Spleen (tissue), 11 donors: ENCODE measurements around the gene NEU3. TPM values are rescaled to one million over a fixed set of nuclear protein-coding genes. Genes with fewer than 3 reads are reported as not detected.
A peak's percentile ranks its signal among the peaks of the same experiment; 100 is the strongest.

Experiments used
- DNase-seq: peaks from one replicate; pipeline ENCODE4 v3.0.0-alpha.2; 2020
- H3K27ac ChIP-seq, 8 donors: fragments of 200-600 bp; sonication (generic) in 7 of 8; 1 replicate in 4 of 8; 2 replicates in 4 of 8; pipeline versions ENCODE4 v1.5.0 to v1.8.0; 2016 to 2021; ENCODE audit warnings: inconsistent platforms in 4 of 8, mild to moderate bottlenecking in 4 of 8, moderate library complexity in 1 of 8
- H3K27me3 ChIP-seq, 7 donors: fragments of 200-600 bp; sonication (generic) in 6 of 7; replicated peaks in 1 of 7; 1 replicate in 4 of 7; 2 replicates in 3 of 7; pipeline versions ENCODE4 v1.5.0 to v1.8.0; 2016 to 2021; ENCODE audit warnings: inconsistent platforms in 3 of 7, mild to moderate bottlenecking in 1 of 7
- H3K36me3 ChIP-seq, 6 donors: fragments of 200-600 bp; sonication (generic) in 5 of 6; 1 replicate in 4 of 6; 2 replicates in 2 of 6; pipeline versions ENCODE4 v1.5.0 to v1.8.0; 2016 to 2021; ENCODE audit warnings: inconsistent platforms in 2 of 6
- H3K4me1 ChIP-seq, 6 donors: fragments of 200-600 bp; sonication (generic) in 5 of 6; 1 replicate in 3 of 6; 2 replicates in 3 of 6; pipeline versions ENCODE4 v1.5.0 to v1.8.0; 2016 to 2021; ENCODE audit warnings: inconsistent platforms in 3 of 6
- H3K4me3 ChIP-seq, 8 donors: fragments of 200-600 bp; sonication (generic) in 7 of 8; 1 replicate in 4 of 8; 2 replicates in 4 of 8; pipeline versions ENCODE4 v1.5.0 to v1.8.0; 2016 to 2021; ENCODE audit warnings: inconsistent platforms in 4 of 8, mild to moderate bottlenecking in 4 of 8, moderate library complexity in 2 of 8
- H3K9me3 ChIP-seq, 8 donors: fragments of 200-600 bp; sonication (generic) in 7 of 8; 1 replicate in 4 of 8; 2 replicates in 4 of 8; pipeline versions ENCODE4 v1.5.0 to v1.8.0; 2016 to 2021; ENCODE audit warnings: inconsistent platforms in 4 of 8
- CTCF ChIP-seq, 11 experiments: fragments of 200-600 bp in 7 of 11; fragments of 450-650 bp in 4 of 11; sonication (generic) in 4 of 11; IDR thresholded peaks in 8 of 11; conservative IDR thresholded peaks in 3 of 11; 1 replicate in 7 of 11; 2 replicates in 4 of 11; pipeline versions ENCODE4 v1.4.0 to v1.8.0; 2016 to 2021; ENCODE audit warnings: antibody characterized with exemption in 11 of 11, inconsistent platforms in 4 of 11, mild to moderate bottlenecking in 1 of 11
- POLR2A ChIP-seq, 3 donors: fragments of 450-650 bp; IDR thresholded peaks; one replicate each; pipeline ENCODE4 v1.5.1; 2017; ENCODE audit warnings: antibody characterized with exemption in 3 of 3, mild to moderate bottlenecking in 1 of 3
- POLR2AphosphoS5 ChIP-seq, 3 donors: sonication (generic); formaldehyde crosslinking; IDR thresholded peaks; one replicate each; pipeline ENCODE4 v1.5.1; 2017; ENCODE audit warnings: antibody characterized with exemption in 3 of 3
- WGBS, 5 donors: extraction: QIAGEN DNeasy Blood & Tissue Kit in 3 of 5; methylation state at CpG; one replicate each; pipeline versions ENCODE4 v1.1.5 to v1.1.7; 2013 to 2018; 5-methylcytosine and 5-hydroxymethylcytosine counted together
- intact Hi-C: fragments of 100-400 bp; cut with DNase I; formaldehyde crosslinking; loops from one replicate; pipeline ENCODE4 v1.15.0; 2023; ENCODE audit warnings: low total_unique reads
- polyA plus RNA-seq, 3 donors: library from polyadenylated mRNA; stranded (reverse); fragments of 200-250 nt; gene quantifications; one replicate each; pipeline ENCODE4 v1.2.1, GENCODE V29; 2013
- total RNA-seq, 7 donors: library from RNA; depleted of rRNA in 3 of 7; stranded (reverse); fragments of >200 nt in 3 of 7; fragmentation: NEBNext Ultra II Directional in 4 of 7; extraction: Animal tissue kit (Norgen Biotek cat#: 25700) in 4 of 7; gene quantifications; one replicate each; pipeline versions ENCODE4 v1.1.0 to v1.2.1, GENCODE V29; 2016 to 2021
- donor health status: healthy with polysubstance abuse.
- donor health status: DM: no; HTN: no; CAD: no; lungs with moderate emphysema.
- donor health status: DM: no; HTN: no; CAD: no.
- donor health status: Bipolar disorder and iron deficiency.
- donor health status: healthy.
- donor health status: DM: no; HTN: no; CAD: no.
- donor health status: DM: yes; HTN: yes; CAD: no.

Gene NEU3
- total and polyA plus RNA-seq, 10 donors, result 2.8 to 14.9 (median 13.3) TPM

GRCh38 chr11:75028321-75028720 is 39.6 kb downstream of the NEU3 start:
- no peak overlapping the region for H3K4me3 ChIP-seq
- intact Hi-C loops, result loop anchor here (10.0 kb wide), 1 partner anchor 106 kb away; no protein-coding TSS in a partner anchor

GRCh38 chr11:75028724-75029123 is 40.0 kb downstream of the NEU3 start:
- Histone ChIP-seq H3K27me3 (no peaks in the 10 kb centered on the region), H3K9me3 (no peaks in the 10 kb centered on the region), H3K36me3 (no peaks in the 10 kb centered on the region), H3K27ac (no peak overlapping the region), H3K4me3 (no peak overlapping the region), H3K4me1 (peaks cover 0 to 10% (median 0%) of the 10 kb centered on the region in 6 donors)
- no peak for DNase-seq
- intact Hi-C loops, result loop anchor here (10.0 kb wide), 1 partner anchor 106 kb away; no protein-coding TSS in a partner anchor
- TF ChIP-seq POLR2A (IDR thresholded peaks at IDR 0.05) (no peak), POLR2AphosphoS5 (IDR thresholded peaks at IDR 0.05) (no peak), CTCF (IDR thresholded peaks at IDR 0.05 in 8 of 11, conservative IDR thresholded peaks at IDR 0.05 in 3 of 11) (no peak)
- 43 to 71% (median 65%) methylated on average over 2 of the region's 2 CpGs for WGBS, 5 donors

More at GRCh38 chr11:75028321-75028720, 39.6 kb downstream of the NEU3 start:
- no peak for TF ChIP-seq POLR2A (IDR thresholded peaks at IDR 0.05)
- TF ChIP-seq POLR2AphosphoS5 (IDR thresholded peaks at IDR 0.05), result no peak
- DNase-seq, result no peak
- Histone ChIP-seq H3K9me3 (no peaks in the 10 kb centered on the region), H3K27ac (no peak overlapping the region), H3K4me1 (peaks cover 0 to 10% (median 0%) of the 10 kb centered on the region in 6 donors), H3K27me3 (no peaks in the 10 kb centered on the region), H3K36me3 (no peaks in the 10 kb centered on the region)

DNA sequence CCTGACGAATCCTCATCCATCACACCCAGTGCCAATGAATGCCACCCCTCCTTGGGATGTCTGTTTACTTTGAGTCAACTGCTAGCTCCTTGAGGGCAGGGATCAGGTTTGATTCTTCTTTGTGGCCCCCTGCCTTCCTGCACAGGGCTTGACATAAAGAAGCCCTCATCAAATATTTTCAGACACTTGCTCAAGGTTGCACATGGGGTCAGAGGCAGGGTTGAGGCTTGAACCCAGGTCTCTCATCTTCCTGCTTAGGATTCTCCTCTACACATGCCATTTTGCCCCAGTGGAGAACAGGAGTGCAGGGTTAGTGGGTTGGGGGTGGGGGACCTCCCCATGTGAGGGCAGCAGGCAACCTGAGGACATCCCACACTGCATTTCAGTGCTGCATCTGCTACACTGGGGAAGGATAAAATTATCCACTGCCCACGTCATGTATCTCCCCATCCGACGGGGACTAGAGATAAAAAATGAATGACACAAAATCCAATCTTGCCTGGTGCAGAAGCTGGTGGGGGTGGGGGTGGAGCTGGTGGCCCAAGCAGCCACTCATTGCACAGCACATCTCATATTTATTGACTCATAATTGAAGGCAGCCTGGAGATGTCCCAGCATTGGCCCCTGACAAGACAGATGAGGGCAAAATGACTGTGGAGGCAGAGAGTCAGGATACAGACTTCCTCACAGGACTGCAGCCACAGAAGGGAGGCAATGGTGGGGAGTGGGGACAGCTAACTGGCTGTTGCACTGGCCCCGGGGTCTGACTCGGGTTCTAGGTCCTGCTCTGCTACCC is 41.3 kb downstream of the NEU3 start:
- no peak overlapping the region for H3K4me3 ChIP-seq
- TF ChIP-seq CTCF (IDR thresholded peaks at IDR 0.05 in 8 of 11, conservative IDR thresholded peaks at IDR 0.05 in 3 of 11) (no peak), POLR2A (IDR thresholded peaks at IDR 0.05) (no peak), POLR2AphosphoS5 (IDR thresholded peaks at IDR 0.05) (no peak)
- no peak overlapping the region for H3K27ac ChIP-seq
- no peaks in the 10 kb centered on the region for H3K36me3 ChIP-seq
- no peak for DNase-seq
- H3K27me3 ChIP-seq, result no peaks in the 10 kb centered on the region
- 82 to 90% (median 84%) methylated on average over 6 of the region's 6 CpGs for WGBS, 5 donors
- no peaks in the 10 kb centered on the region for H3K9me3 ChIP-seq
- peaks cover 0 to 10% (median 0%) of the 10 kb centered on the region in 6 donors for H3K4me1 ChIP-seq
- intact Hi-C loops, result loop anchor here (5.0 to 10.0 kb wide), 2 partner anchors 103 to 105 kb away; no protein-coding TSS in a partner anchor

DNA sequence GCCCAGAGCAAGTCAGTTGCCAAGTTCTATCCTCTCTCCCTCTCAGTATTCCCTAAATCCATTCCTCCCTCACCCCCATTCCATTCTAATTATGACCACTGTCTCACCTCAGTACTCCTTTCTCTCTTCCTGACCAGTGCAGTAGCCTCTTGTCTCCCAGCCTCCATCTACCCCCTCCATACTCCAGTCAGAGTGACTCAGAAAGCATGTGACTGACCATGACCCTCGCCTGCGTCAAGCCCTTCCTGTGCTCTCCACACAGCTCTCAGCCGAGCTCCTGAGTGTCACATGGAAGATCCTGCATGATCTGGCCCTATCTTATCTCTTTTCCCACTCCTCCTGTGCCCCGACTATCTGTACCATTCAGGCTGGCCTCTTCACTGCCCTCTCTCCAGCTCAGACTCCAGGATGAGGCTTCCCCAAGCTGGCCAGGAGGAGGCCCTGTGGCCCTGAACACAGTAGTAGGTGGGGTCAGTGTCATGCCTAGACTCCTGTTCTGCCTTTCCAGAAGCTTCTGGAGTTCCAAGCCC is 42.6 kb downstream of the NEU3 start:
- no peak overlapping the region for H3K27ac ChIP-seq
- TF ChIP-seq POLR2AphosphoS5 (IDR thresholded peaks at IDR 0.05) (peak in 1 of 3 donors; percentile 29), CTCF (IDR thresholded peaks at IDR 0.05 in 8 of 11, conservative IDR thresholded peaks at IDR 0.05 in 3 of 11) (no peak), POLR2A (IDR thresholded peaks at IDR 0.05) (no peak)
- intact Hi-C loops, result loop anchor here (5.0 kb wide), 1 partner anchor 104 kb away; no protein-coding TSS in a partner anchor
- H3K36me3 ChIP-seq, result no peaks in the 10 kb centered on the region
- H3K4me1 ChIP-seq, result peaks cover 0 to 10% (median 0%) of the 10 kb centered on the region in 6 donors
- 47 to 73% (median 52%) methylated on average over 4 of the region's 4 CpGs for WGBS, 5 donors
- no peaks in the 10 kb centered on the region for H3K9me3 ChIP-seq
- no peak for DNase-seq
- no peaks in the 10 kb centered on the region for H3K27me3 ChIP-seq
- no peak overlapping the region for H3K4me3 ChIP-seq
